Fibroblast of mammary gland (primary cell): ENCODE measurements around the gene TAGLN.
A peak's percentile ranks its signal among the peaks of the same experiment; 100 is the strongest.

Source experiments
- DNase-seq: peaks from one replicate; pipeline ENCODE4 v3.0.0-alpha.2; 2010; ENCODE audit warnings: low read depth
- H3K4me3 ChIP-seq: 2 replicates; pipeline ENCODE4 v1.5.1; 2011; ENCODE audit warnings: low read depth, mild to moderate bottlenecking, low read length, moderate library complexity; ENCODE audit not compliant: control insufficient read depth
- TF ChIP-seq, protein P1 (sequence below): conservative IDR thresholded peaks from 2 replicates; pipeline ENCODE4 v1.5.1; 2011; ENCODE audit warnings: low read depth, low read length, inconsistent platforms; ENCODE audit not compliant: control insufficient read depth, insufficient read depth

Gene TAGLN

GRCh38 chr11:117166491-117166890 lies 32.7 kb upstream of the TAGLN start:
- peak; percentile 17 for DNase-seq
- TF ChIP-seq, protein P1, sequence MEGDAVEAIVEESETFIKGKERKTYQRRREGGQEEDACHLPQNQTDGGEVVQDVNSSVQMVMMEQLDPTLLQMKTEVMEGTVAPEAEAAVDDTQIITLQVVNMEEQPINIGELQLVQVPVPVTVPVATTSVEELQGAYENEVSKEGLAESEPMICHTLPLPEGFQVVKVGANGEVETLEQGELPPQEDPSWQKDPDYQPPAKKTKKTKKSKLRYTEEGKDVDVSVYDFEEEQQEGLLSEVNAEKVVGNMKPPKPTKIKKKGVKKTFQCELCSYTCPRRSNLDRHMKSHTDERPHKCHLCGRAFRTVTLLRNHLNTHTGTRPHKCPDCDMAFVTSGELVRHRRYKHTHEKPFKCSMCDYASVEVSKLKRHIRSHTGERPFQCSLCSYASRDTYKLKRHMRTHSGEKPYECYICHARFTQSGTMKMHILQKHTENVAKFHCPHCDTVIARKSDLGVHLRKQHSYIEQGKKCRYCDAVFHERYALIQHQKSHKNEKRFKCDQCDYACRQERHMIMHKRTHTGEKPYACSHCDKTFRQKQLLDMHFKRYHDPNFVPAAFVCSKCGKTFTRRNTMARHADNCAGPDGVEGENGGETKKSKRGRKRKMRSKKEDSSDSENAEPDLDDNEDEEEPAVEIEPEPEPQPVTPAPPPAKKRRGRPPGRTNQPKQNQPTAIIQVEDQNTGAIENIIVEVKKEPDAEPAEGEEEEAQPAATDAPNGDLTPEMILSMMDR = no peak
- H3K4me3 ChIP-seq = no peak overlapping the region

- no peak overlapping the region for H3K4me3 ChIP-seq
- TF ChIP-seq, protein P1 = no peak
- DNase-seq = no peak
Observed at GRCh38 chr11:117169736-117170135, 29.4 kb upstream of the TAGLN start.

GRCh38 chr11:117170210-117170609 lies 29.0 kb upstream of the TAGLN start:
- peak; percentile 22 for DNase-seq
- TF ChIP-seq, protein P1 = no peak
- no peak overlapping the region for H3K4me3 ChIP-seq

DNA sequence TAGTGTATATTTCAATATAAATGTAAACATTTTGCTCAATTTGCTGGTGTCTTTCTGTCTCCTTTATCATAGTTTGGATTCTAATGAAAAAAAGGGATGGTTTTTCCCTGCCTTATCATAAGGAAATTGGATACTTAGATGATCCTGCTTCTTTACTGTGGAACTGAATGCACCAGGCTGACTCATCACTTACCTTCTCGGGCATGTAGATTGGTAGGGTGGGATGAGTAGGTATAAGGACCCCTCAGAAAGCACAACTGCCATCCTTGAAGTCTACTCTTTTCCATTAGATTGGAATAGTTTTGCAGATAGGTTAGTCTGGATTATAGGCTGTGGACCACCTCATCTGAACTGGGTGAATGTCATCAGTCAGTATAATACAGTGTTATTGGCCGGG lies 28.2 kb upstream of the TAGLN start:
- TF ChIP-seq, protein P1 = no peak
- H3K4me3 ChIP-seq = no peak overlapping the region
- DNase-seq = no peak

- DNase-seq = peak; percentile 53
- no peak overlapping the region for H3K4me3 ChIP-seq
- TF ChIP-seq, protein P1 = no peak
Observed at GRCh38 chr11:117171404-117172061, 27.6 kb upstream of the TAGLN start.

DNA sequence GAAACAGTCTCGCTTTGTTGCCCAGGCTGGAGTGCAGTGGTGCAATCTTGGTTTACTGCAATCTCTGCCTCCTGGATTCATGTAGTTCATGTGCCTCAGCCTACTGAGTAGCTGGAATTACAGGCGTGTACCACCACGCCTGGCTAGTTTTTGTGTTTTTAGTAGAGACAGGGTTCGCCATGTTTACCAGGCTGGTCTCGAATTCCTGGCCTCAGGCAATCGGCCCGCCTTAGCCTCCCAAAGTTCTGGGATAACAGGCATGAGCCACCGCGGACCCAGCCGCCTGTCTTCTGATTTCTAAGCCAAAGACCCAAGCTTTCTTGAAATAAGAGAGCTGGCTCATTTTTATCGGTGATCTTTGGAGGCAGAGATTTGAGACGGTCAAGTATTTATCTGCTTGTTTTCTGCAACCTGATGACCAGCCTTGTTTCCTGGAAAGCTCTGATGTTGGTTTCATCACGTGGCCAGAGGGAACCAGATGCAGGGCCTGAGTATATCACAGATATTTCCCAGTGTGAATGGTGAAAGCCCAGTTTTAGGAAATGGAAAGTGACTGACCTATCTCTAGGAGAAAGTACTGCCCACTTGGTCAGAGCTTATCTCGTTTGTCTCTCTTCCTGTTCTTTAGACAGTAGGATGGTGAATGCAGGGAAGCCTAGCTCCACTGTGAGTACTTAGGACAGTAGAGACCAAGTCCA lies 26.3 kb upstream of the TAGLN start:
- TF ChIP-seq, protein P1 = no peak
- no peak overlapping the region for H3K4me3 ChIP-seq
- peak; percentile 65 for DNase-seq

GRCh38 chr11:117175104-117175503 lies 24.1 kb upstream of the TAGLN start:
- TF ChIP-seq, protein P1 = no peak
- no peak overlapping the region for H3K4me3 ChIP-seq
- no peak for DNase-seq
